ENCODE data around the gene SNX18. TPM values are rescaled to one million over a fixed set of nuclear protein-coding genes. Genes with fewer than 3 reads are reported as not detected.
"Not testable (repeated sequence)": the region's sequence is repeated elsewhere in the genome, so short reads cannot be mapped to it uniquely, and the experiment has no call there.

The SNX18 gene
- polyA plus RNA-seq, 1 donor from 2014 or later, result 7.9 TPM

- Histone ChIP-seq H3K27me3 (ENCODE audit: insufficient read depth, low read depth, low read length) (no peaks in the 10 kb centered on the region), H3K27ac (ENCODE audit: low read length) (no peak overlapping the region), H3K79me2 (replicated peaks; ENCODE audit: insufficient read depth, low read length) (no peaks in the 10 kb centered on the region), H3K4me2 (ENCODE audit: low read length) (no peak overlapping the region), H3F3A (ENCODE audit: insufficient read depth, low read length, poor library complexity, severe bottlenecking) (no peaks in the 10 kb centered on the region), H3K9me2 (ENCODE audit: insufficient read depth, low read length) (no peaks in the 10 kb centered on the region), H3K4me3 (ENCODE audit: low read length) (no peak overlapping the region), H2AFZ (ENCODE audit: low read depth, low read length) (no peak overlapping the region), H3K36me3 (ENCODE audit: insufficient read depth, low read length) (no peaks in the 10 kb centered on the region), H4K20me1 (ENCODE audit: insufficient read depth) (no peaks in the 10 kb centered on the region), H3K9ac (ENCODE audit: low read length) (no peak overlapping the region), H3K9me3 (ENCODE audit: low read length) (no peaks in the 10 kb centered on the region)
- TF ChIP-seq TAF1 (IDR thresholded peaks at IDR 0.05; ENCODE audit: low read depth) (no peak), RAD21 (conservative IDR thresholded peaks at IDR 0.05) (no peak), EZH2 (IDR thresholded peaks at IDR 0.05; ENCODE audit: borderline replicate concordance, insufficient read depth, low read length, poor library complexity, severe bottlenecking) (no peak), CTCF (IDR thresholded peaks at IDR 0.05; ENCODE audit: poor library complexity, severe bottlenecking) (no peak), SMC3 (conservative IDR thresholded peaks at IDR 0.05; ENCODE audit: poor library complexity) (no peak)
Measured at GRCh38 chr5:54484219-54484894, 33.2 kb upstream of the SNX18 start.

GRCh38 chr5:54485659-54486058 lies 31.9 kb upstream of the SNX18 start:
- not testable (repeated sequence) for H3K9ac ChIP-seq (ENCODE audit: low read length); H3K36me3 ChIP-seq (ENCODE audit: insufficient read depth, low read length); H3F3A ChIP-seq (ENCODE audit: insufficient read depth, low read length, poor library complexity, severe bottlenecking); H4K20me1 ChIP-seq (ENCODE audit: insufficient read depth); H3K27ac ChIP-seq (ENCODE audit: low read length); H3K27me3 ChIP-seq (ENCODE audit: insufficient read depth, low read depth, low read length); H3K9me3 ChIP-seq (ENCODE audit: low read length); H3K9me2 ChIP-seq (ENCODE audit: insufficient read depth, low read length); H2AFZ ChIP-seq (ENCODE audit: low read depth, low read length); H3K79me2 ChIP-seq (replicated peaks; ENCODE audit: insufficient read depth, low read length); H3K4me2 ChIP-seq (ENCODE audit: low read length); H3K4me3 ChIP-seq (ENCODE audit: low read length)

- peak; percentile 5 for TF ChIP-seq SMC3 (conservative IDR thresholded peaks at IDR 0.05; ENCODE audit: poor library complexity)
- not testable (repeated sequence) for H3K9ac ChIP-seq (ENCODE audit: low read length); H3K4me2 ChIP-seq (ENCODE audit: low read length)
Measured at GRCh38 chr5:54489648-54489979, 27.9 kb upstream of the SNX18 start.

GRCh38 chr5:54491326-54491725 lies 26.2 kb upstream of the SNX18 start:
- Histone ChIP-seq H3K79me2 (replicated peaks; ENCODE audit: insufficient read depth, low read length) (no peaks in the 10 kb centered on the region), H3K9ac (ENCODE audit: low read length) (no peak overlapping the region), H3F3A (ENCODE audit: insufficient read depth, low read length, poor library complexity, severe bottlenecking) (no peaks in the 10 kb centered on the region), H3K9me3 (ENCODE audit: low read length) (no peaks in the 10 kb centered on the region), H3K27ac (ENCODE audit: low read length) (no peak overlapping the region), H3K4me3 (ENCODE audit: low read length) (no peak overlapping the region), H3K36me3 (ENCODE audit: insufficient read depth, low read length) (no peaks in the 10 kb centered on the region), H3K4me2 (ENCODE audit: low read length) (no peak overlapping the region), H2AFZ (ENCODE audit: low read depth, low read length) (no peak overlapping the region), H4K20me1 (ENCODE audit: insufficient read depth) (no peaks in the 10 kb centered on the region), H3K27me3 (ENCODE audit: insufficient read depth, low read depth, low read length) (no peaks in the 10 kb centered on the region), H3K9me2 (ENCODE audit: insufficient read depth, low read length) (no peaks in the 10 kb centered on the region)
- TF ChIP-seq SMC3 (conservative IDR thresholded peaks at IDR 0.05; ENCODE audit: poor library complexity) (no peak), POLR2AphosphoS5 (IDR thresholded peaks at IDR 0.05) (no peak), REST (IDR thresholded peaks at IDR 0.05; ENCODE audit: borderline replicate concordance) (no peak), EP300 (conservative IDR thresholded peaks at IDR 0.05; ENCODE audit: poor library complexity, severe bottlenecking) (no peak), MXI1 (conservative IDR thresholded peaks at IDR 0.05; ENCODE audit: poor library complexity, severe bottlenecking) (no peak), EZH2 (IDR thresholded peaks at IDR 0.05; ENCODE audit: borderline replicate concordance, insufficient read depth, low read length, poor library complexity, severe bottlenecking) (no peak)

More at GRCh38 chr5:54489648-54489979, 27.9 kb upstream of the SNX18 start:
- H3K9me2 ChIP-seq (ENCODE audit: insufficient read depth, low read length); H3F3A ChIP-seq (ENCODE audit: insufficient read depth, low read length, poor library complexity, severe bottlenecking); H3K27me3 ChIP-seq (ENCODE audit: insufficient read depth, low read depth, low read length); H3K4me3 ChIP-seq (ENCODE audit: low read length); H4K20me1 ChIP-seq (ENCODE audit: insufficient read depth); H3K79me2 ChIP-seq (replicated peaks; ENCODE audit: insufficient read depth, low read length); H3K9me3 ChIP-seq (ENCODE audit: low read length); H2AFZ ChIP-seq (ENCODE audit: low read depth, low read length); H3K36me3 ChIP-seq (ENCODE audit: insufficient read depth, low read length); H3K27ac ChIP-seq (ENCODE audit: low read length): not testable (repeated sequence)
